SU-DHL-6 (cell line): Measurements from ENCODE around the gene ZNF195.
"Not testable (repeated sequence)": the region's sequence is repeated elsewhere in the genome, so short reads cannot be mapped to it uniquely, and the experiment has no call there.

Experiments used
- CTCF ChIP-seq: fragments of 200-600 bp; sonication (generic); IDR thresholded peaks from one replicate; pipeline ENCODE4 v1.5.1; 2017; ENCODE audit warnings: antibody characterized with exemption, mild to moderate bottlenecking, low read length, moderate library complexity; ENCODE audit not compliant: insufficient read depth, poor library complexity, severe bottlenecking
- EZH2phosphoT487 ChIP-seq: fragments of 200-600 bp; sonication (generic), shearing (Covaris generic); conservative IDR thresholded peaks from 2 replicates; pipeline ENCODE4 v1.6.1; 2018; ENCODE audit warnings: mild to moderate bottlenecking, antibody characterized with exemption, low read length, moderate library complexity, mixed read lengths

- TF ChIP-seq CTCF, EZH2phosphoT487: not testable (repeated sequence)
Measured at GRCh38 chr11:3413666-3414065, 34.7 kb upstream of the ZNF195 start.
